GM23338 (cell line): ENCODE data around the gene CRYBG2. TPM values are rescaled to one million over a fixed set of nuclear protein-coding genes. Genes with fewer than 3 reads are reported as not detected.
"Not testable (repeated sequence)": the region's sequence is repeated elsewhere in the genome, so short reads cannot be mapped to it uniquely, and the experiment has no call there.

Source experiments
- ATAC-seq: fragments of 200-7000 bp; cut with Tn5 transposase; 3 replicates; pipeline ENCODE4 v1.9.1; 2020
- DNase-seq: peaks from one replicate; pipeline ENCODE4 v3.0.0-alpha.2; 2015; ENCODE audit warnings: low spot score
- H2AFZ ChIP-seq: fragments of 200-600 bp; sonication (generic); 2 replicates; pipeline ENCODE4 v1.8.0; 2016; ENCODE audit warnings: antibody characterized with exemption, mild to moderate bottlenecking, moderate library complexity
- H3F3A ChIP-seq: fragments of 200-600 bp; sonication (generic); replicated peaks from 2 replicates; pipeline ENCODE4 v1.8.0; 2017; ENCODE audit warnings: antibody characterized with exemption, mixed run types, low read depth
- H3K27ac ChIP-seq: fragments of 200-600 bp; sonication (generic); 2 replicates; pipeline ENCODE4 v1.6.1; 2016; ENCODE audit warnings: low read depth
- H3K27me3 ChIP-seq: fragments of 200-600 bp; sonication (generic); 2 replicates; pipeline ENCODE4 v1.8.0; 2016; ENCODE audit warnings: mild to moderate bottlenecking, mixed run types, moderate library complexity; ENCODE audit not compliant: insufficient read depth
- H3K36me3 ChIP-seq: fragments of 200-600 bp; sonication (generic); 2 replicates; pipeline ENCODE4 v1.8.0; 2016; ENCODE audit warnings: mild to moderate bottlenecking; ENCODE audit not compliant: insufficient read depth
- H3K4me1 ChIP-seq: fragments of 200-600 bp; sonication (generic); 2 replicates; pipeline ENCODE4 v1.8.0; 2016; ENCODE audit warnings: mild to moderate bottlenecking, moderate library complexity; ENCODE audit not compliant: insufficient read depth
- H3K4me2 ChIP-seq: fragments of 200-600 bp; sonication (generic); 2 replicates; pipeline ENCODE4 v1.7.1; 2017; ENCODE audit warnings: mixed run types
- H3K4me3 ChIP-seq: fragments of 200-600 bp; sonication (generic); 2 replicates; pipeline ENCODE4 v1.6.1; 2016; ENCODE audit warnings: mixed run types
- H3K79me2 ChIP-seq: fragments of 200-600 bp; sonication (generic); replicated peaks from 2 replicates; pipeline ENCODE4 v1.8.0; 2017; ENCODE audit warnings: mild to moderate bottlenecking; ENCODE audit not compliant: insufficient read depth
- H3K9me2 ChIP-seq: fragments of 200-600 bp; sonication (generic); 2 replicates; pipeline ENCODE4 v1.8.0; 2017; ENCODE audit not compliant: insufficient read depth
- H4K20me1 ChIP-seq: fragments of 200-600 bp; sonication (generic); replicated peaks from 2 replicates; pipeline ENCODE4 v1.8.0; 2017; ENCODE audit warnings: mild to moderate bottlenecking; ENCODE audit not compliant: insufficient read depth
- H3K27ac Mint-ChIP-seq: 2 replicates; pipeline ENCODE4 v1.8.0; 2020; ENCODE audit warnings: inconsistent platforms, mild to moderate bottlenecking, moderate library complexity, mixed read lengths
- H3K27me3 Mint-ChIP-seq: 3 replicates; pipeline ENCODE4 v1.8.0; 2022; ENCODE audit warnings: low read depth, mild to moderate bottlenecking, moderate library complexity, mixed read lengths, inconsistent platforms; ENCODE audit not compliant: insufficient read depth, poor library complexity
- H3K36me3 Mint-ChIP-seq: 3 replicates; pipeline ENCODE4 v1.8.0; 2021; ENCODE audit warnings: low read depth, mild to moderate bottlenecking, inconsistent platforms, moderate library complexity, mixed read lengths
- H3K4me1 Mint-ChIP-seq: 3 replicates; pipeline ENCODE4 v1.8.0; 2020; ENCODE audit warnings: mild to moderate bottlenecking, inconsistent platforms, mixed read lengths
- H3K4me3 Mint-ChIP-seq: 3 replicates; pipeline ENCODE4 v1.8.0; 2021; ENCODE audit warnings: moderate library complexity, mild to moderate bottlenecking, inconsistent platforms, mixed read lengths
- H3K9me3 Mint-ChIP-seq: 3 replicates; pipeline ENCODE4 v1.8.0; 2020; ENCODE audit warnings: moderate library complexity, mild to moderate bottlenecking, inconsistent platforms, mixed read lengths
- CREB1 ChIP-seq: fragments of 250-450 bp; sonication (Bioruptor Pico); IDR thresholded peaks from 2 replicates; pipeline ENCODE4 v1.5.0; 2020; ENCODE audit warnings: low read depth, mild to moderate bottlenecking, moderate library complexity
- EZH2 ChIP-seq: fragments of 200-600 bp; sonication (generic); IDR thresholded peaks from one replicate; pipeline ENCODE4 v1.8.0; 2017; ENCODE audit warnings: antibody characterized with exemption, mild to moderate bottlenecking, low read depth; ENCODE audit not compliant: unreplicated experiment
- EZH2phosphoT487 ChIP-seq: fragments of 200-600 bp; sonication (generic); IDR thresholded peaks from one replicate; pipeline ENCODE4 v1.8.1; 2018; ENCODE audit warnings: antibody characterized with exemption; ENCODE audit not compliant: unreplicated experiment
- JUNB ChIP-seq: IDR thresholded peaks from one replicate; pipeline ENCODE4 v1.6.1; 2016; ENCODE audit warnings: antibody characterized with exemption; ENCODE audit not compliant: unreplicated experiment
- NANOG ChIP-seq: IDR thresholded peaks from 2 replicates; pipeline ENCODE4 v1.6.1; 2016; ENCODE audit warnings: antibody characterized with exemption, borderline replicate concordance
- REST ChIP-seq: IDR thresholded peaks from one replicate; pipeline ENCODE4 v1.6.1; 2018; ENCODE audit warnings: antibody characterized with exemption; ENCODE audit not compliant: unreplicated experiment
- STAT1 ChIP-seq: IDR thresholded peaks from one replicate; pipeline ENCODE4 v1.6.1; 2016; ENCODE audit warnings: antibody characterized with exemption; ENCODE audit not compliant: unreplicated experiment
- ZNF114 ChIP-seq: fragments of 250-450 bp; sonication (Bioruptor Pico); IDR thresholded peaks from 2 replicates; pipeline ENCODE4 v1.5.0; 2020; ENCODE audit warnings: mild to moderate bottlenecking, moderate library complexity
- ZNF331 ChIP-seq: fragments of 250-450 bp; sonication (Bioruptor Pico); IDR thresholded peaks from 2 replicates; pipeline ENCODE4 v1.5.0; 2020; ENCODE audit warnings: low read depth, mild to moderate bottlenecking, moderate library complexity
- polyA plus RNA-seq: library from polyadenylated mRNA; unstranded; fragments of >200 nt; fragmentation: Nextera tagmentation; extraction: Ambion mirVana; gene quantifications from 2 replicates; pipeline ENCODE4 v1.2.1, GENCODE V29; 2016
- total RNA-seq: library from RNA; depleted of rRNA; stranded (reverse); fragments of >200 nt; shearing (Covaris generic); gene quantifications from 2 replicates; pipeline ENCODE4 v1.2.3, GENCODE V29; 2014
- TF ChIP-seq, protein P1 (sequence below), 2 experiments: fragments of 200-600 bp in 1 of 2; sonication (generic) in 1 of 2; conservative IDR thresholded peaks; 2 replicates each; pipeline versions ENCODE4 v1.5.1 to v1.6.1; 2016 to 2017; ENCODE audit warnings: antibody characterized with exemption in 2 of 2, low read depth in 2 of 2, mild to moderate bottlenecking in 2 of 2, moderate library complexity in 1 of 2

CRYBG2 gene
- total and polyA plus RNA-seq, 2 experiments from 2014 or later = 17.6 to 18.4 TPM

GRCh38 chr1:26373281-26373680 is 19.4 kb upstream of the CRYBG2 start (continued):
- TF ChIP-seq, protein P1, sequence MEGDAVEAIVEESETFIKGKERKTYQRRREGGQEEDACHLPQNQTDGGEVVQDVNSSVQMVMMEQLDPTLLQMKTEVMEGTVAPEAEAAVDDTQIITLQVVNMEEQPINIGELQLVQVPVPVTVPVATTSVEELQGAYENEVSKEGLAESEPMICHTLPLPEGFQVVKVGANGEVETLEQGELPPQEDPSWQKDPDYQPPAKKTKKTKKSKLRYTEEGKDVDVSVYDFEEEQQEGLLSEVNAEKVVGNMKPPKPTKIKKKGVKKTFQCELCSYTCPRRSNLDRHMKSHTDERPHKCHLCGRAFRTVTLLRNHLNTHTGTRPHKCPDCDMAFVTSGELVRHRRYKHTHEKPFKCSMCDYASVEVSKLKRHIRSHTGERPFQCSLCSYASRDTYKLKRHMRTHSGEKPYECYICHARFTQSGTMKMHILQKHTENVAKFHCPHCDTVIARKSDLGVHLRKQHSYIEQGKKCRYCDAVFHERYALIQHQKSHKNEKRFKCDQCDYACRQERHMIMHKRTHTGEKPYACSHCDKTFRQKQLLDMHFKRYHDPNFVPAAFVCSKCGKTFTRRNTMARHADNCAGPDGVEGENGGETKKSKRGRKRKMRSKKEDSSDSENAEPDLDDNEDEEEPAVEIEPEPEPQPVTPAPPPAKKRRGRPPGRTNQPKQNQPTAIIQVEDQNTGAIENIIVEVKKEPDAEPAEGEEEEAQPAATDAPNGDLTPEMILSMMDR (conservative IDR thresholded peaks at IDR 0.05; ENCODE audit: low read depth in 2 of 2) = no peak
- TF ChIP-seq REST (no peak), STAT1 (no peak), EZH2phosphoT487 (no peak)

- H3K36me3 Mint-ChIP-seq, H4K20me1 ChIP-seq, H3K4me3 ChIP-seq, H3F3A ChIP-seq, H3K9me3 Mint-ChIP-seq, H3K4me2 ChIP-seq, H3K4me3 Mint-ChIP-seq, H3K27me3 Mint-ChIP-seq, H3K27ac ChIP-seq, ATAC-seq, H3K27me3 ChIP-seq, H3K79me2 ChIP-seq, H3K9me2 ChIP-seq, DNase-seq, H3K27ac Mint-ChIP-seq, H3K36me3 ChIP-seq: not testable (repeated sequence)
- 0 out of 2 replicates have a peak within 1 kb of the TSS, but pooled peaks have one; percentile 23 for H2AFZ ChIP-seq
- peaks cover 19% of the 10 kb centered on the region for H3K4me1 Mint-ChIP-seq
- 0 out of 2 replicates have a peak, but pooled peaks have one; percentile 20 for TF ChIP-seq CREB1 (CRISPR knock-in tag)
- peaks cover 10% of the 10 kb centered on the region; the same call in 1 of the 2 replicates for H3K4me1 ChIP-seq
Observed at GRCh38 chr1:26372611-26373010, 18.7 kb upstream of the CRYBG2 start, which contains the start of gene ZNF683. Gene ZNF683, minus strand, starts transcription at chr1:26372750. Its CDS starts 4,179 bp downstream, at chr1:26368571.

DNA sequence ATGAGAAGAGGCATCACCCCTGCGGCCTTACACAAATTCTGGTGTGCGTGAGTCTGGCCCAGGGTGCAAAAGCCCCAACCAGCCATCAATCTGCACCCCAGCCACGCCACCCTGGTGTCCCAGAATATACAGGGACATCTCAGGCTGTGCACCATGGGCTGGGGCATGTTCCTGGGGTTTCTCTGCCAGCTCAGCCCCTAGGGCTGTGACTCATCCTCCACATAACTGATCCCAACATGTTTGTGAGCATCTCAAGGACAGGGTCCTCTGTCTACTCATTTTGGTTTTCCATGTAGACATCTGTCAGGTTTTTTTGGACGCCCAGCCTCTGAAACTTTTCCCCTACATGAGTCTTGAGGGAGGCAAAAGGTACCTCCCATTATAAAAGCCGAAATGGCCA is 18.1 kb upstream of the CRYBG2 start:
- peaks cover 19% of the 10 kb centered on the region for H3K4me1 Mint-ChIP-seq
- no peak overlapping the region for H3K4me3 Mint-ChIP-seq
- Histone ChIP-seq H3K4me1 (peaks cover 10% of the 10 kb centered on the region; the same call in 1 of the 2 replicates), H4K20me1 (no peaks in the 10 kb centered on the region), H2AFZ (no peak overlapping the region), H3K9me2 (no peaks in the 10 kb centered on the region), H3K79me2 (no peaks in the 10 kb centered on the region), H3K36me3 (no peaks in the 10 kb centered on the region), H3K4me3 (no peak overlapping the region), H3F3A (no peaks in the 10 kb centered on the region), H3K27ac (no peak overlapping the region), H3K27me3 (no peaks in the 10 kb centered on the region), H3K4me2 (no peak overlapping the region)
- H3K9me3 Mint-ChIP-seq = no peaks in the 10 kb centered on the region
- ATAC-seq (no peak), DNase-seq (no peak)
- no peaks in the 10 kb centered on the region for H3K36me3 Mint-ChIP-seq
- H3K27ac Mint-ChIP-seq = no peak overlapping the region
- H3K27me3 Mint-ChIP-seq = peaks cover 9% of the 10 kb centered on the region
- TF ChIP-seq NANOG = no peak
- TF ChIP-seq EZH2 = no peak
- TF ChIP-seq CREB1 (CRISPR knock-in tag) = no peak
- TF ChIP-seq ZNF331 (CRISPR knock-in tag) = no peak
- TF ChIP-seq ZNF114 = no peak
- TF ChIP-seq, protein P1 (conservative IDR thresholded peaks at IDR 0.05; ENCODE audit: low read depth in 2 of 2) = no peak
- TF ChIP-seq JUNB = no peak
